A673 (cell line): Measurements from ENCODE around the gene SPG11.

Experiments used
- CTCF ChIP-seq: fragments of 300-800, 200-600 bp; sonication (generic); conservative IDR thresholded peaks from 2 replicates; pipeline ENCODE4 v1.5.1; 2017; ENCODE audit warnings: low read depth, mild to moderate bottlenecking, antibody characterized with exemption, low read length, moderate library complexity, mixed read lengths
- EZH2 ChIP-seq: fragments of 200-600 bp; sonication (generic); IDR thresholded peaks from 2 replicates; pipeline ENCODE4 v1.6.1; 2017; ENCODE audit warnings: borderline replicate concordance, low read depth, mild to moderate bottlenecking, mixed read lengths, antibody characterized with exemption, low read length; ENCODE audit not compliant: poor library complexity, severe bottlenecking

- no peak for TF ChIP-seq CTCF
- no peak for TF ChIP-seq EZH2
Measured at GRCh38 chr15:44646460-44646859, 17.0 kb downstream of the SPG11 start.
